ENCODE results near the gene VGLL3. TPM values are rescaled to one million over a fixed set of nuclear protein-coding genes. Genes with fewer than 3 reads are reported as not detected.

VGLL3 gene
- total RNA-seq, 1 experiment from 2014 or later, result 0.10 TPM

DNA sequence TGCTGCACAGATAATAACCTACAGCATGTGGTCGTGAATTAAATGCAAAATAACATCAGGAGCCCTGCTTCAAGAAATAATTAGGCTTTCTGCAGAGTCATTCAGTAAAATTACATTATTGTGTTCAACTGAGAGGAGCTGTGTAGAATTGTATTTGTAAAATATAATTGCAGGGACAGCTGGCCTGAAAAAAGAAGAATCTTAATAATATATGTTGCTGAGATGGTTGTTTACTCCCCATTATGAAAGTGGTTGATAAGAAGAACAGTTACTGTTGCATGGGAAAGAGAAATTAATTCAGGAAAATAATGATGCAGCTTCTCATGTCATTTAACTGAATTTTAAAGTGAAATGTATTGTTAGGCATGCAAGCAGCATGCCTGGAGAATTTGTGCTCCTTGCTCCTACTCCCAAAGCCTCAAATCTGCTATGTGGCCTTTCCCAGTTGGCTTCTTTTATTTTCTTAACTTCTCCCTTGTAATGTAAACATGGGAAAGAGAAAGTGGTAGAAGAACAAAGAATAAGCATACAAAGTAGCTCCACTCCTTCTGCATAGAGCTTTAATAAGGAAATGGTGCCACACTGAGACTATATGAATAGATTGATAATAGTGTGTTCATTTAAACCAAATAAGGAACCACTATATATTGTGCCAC lies 100.1 kb downstream of the VGLL3 start:
- no TSS peak for BruUV-seq (replicated peaks)
- Histone ChIP-seq H3K4me3 (replicated peaks in 1 of 2; ENCODE audit: low read depth in 1 of 2, low read length in 2 of 2) (no peak overlapping the region), H3K4me2 (ENCODE audit: low read length) (no peak overlapping the region)

More for the DNA sequence above, 100.1 kb downstream of the VGLL3 start:
- H3K9me3 ChIP-seq (ENCODE audit: control insufficient read depth in 1 of 2, insufficient read depth in 1 of 2, low read depth in 1 of 2, low read length in 2 of 2), result no peaks in the 10 kb centered on the region
- no peaks in the 10 kb centered on the region for H4K20me1 ChIP-seq (ENCODE audit: insufficient read depth)
- H3K9ac ChIP-seq (ENCODE audit: low read length), result no peak overlapping the region
- no peak overlapping the region for H3K27ac ChIP-seq (ENCODE audit: low read depth, low read length)
- no peaks in the 10 kb centered on the region for H3K36me3 ChIP-seq (ENCODE audit: control insufficient read depth in 1 of 2, insufficient read depth in 2 of 2, low read length in 2 of 2)
- no peak for TF ChIP-seq SRF (IDR thresholded peaks at IDR 0.05; ENCODE audit: low read depth)
- TF ChIP-seq CEBPB (IDR thresholded peaks at IDR 0.05; ENCODE audit: low read depth), result no peak
- ChIA-PET POLR2A (no interaction called here), CTCF (no interaction called here), RAD21 (ENCODE audit: low non-redundant PET in 1 of 2, low total read pairs in 2 of 2, uncharacterized antibody in 2 of 2, unreplicated experiment in 2 of 2) (no interaction called here)
- H3K9me2 ChIP-seq (ENCODE audit: insufficient read depth), result no peaks in the 10 kb centered on the region
- H3K4me1 ChIP-seq (ENCODE audit: control insufficient read depth in 1 of 2, insufficient read depth in 2 of 2, low read length in 2 of 2), result no peaks in the 10 kb centered on the region
- H2AFZ ChIP-seq (ENCODE audit: low read depth, low read length, poor library complexity, severe bottlenecking), result no peak overlapping the region
- no peak for ATAC-seq
- no peak for DNase-seq (ENCODE audit: low read depth, low spot score)
- H3K27me3 ChIP-seq (ENCODE audit: insufficient read depth, low read length), result no peaks in the 10 kb centered on the region
- intact Hi-C loops (cut with micrococcal nuclease), result no loop called here
- H3K79me2 ChIP-seq (ENCODE audit: insufficient read depth, low read length), result no peaks in the 10 kb centered on the region

Other genes with a start within 250 kb of the VGLL3 start
- gene CHMP2B, start 236.2 kb upstream of the VGLL3 start, total RNA-seq (2021; ENCODE audit: unreplicated experiment), result 54.3 TPM